Measurements from ENCODE around the gene GRID2.
"Not testable (repeated sequence)": the region's sequence is repeated elsewhere in the genome, so short reads cannot be mapped to it uniquely, and the experiment has no call there.

Gene GRID2

GRCh38 chr4:93299118-93299517 is 995.4 kb downstream of the GRID2 start:
- no peak for DNase-seq (ENCODE audit: low read depth in 4 of 4, low spot score in 1 of 4)

- DNase-seq (ENCODE audit: low read depth in 4 of 4, low spot score in 1 of 4) = not testable (repeated sequence)
Observed at GRCh38 chr4:93300780-93301555, 997.2 kb downstream of the GRID2 start.

DNA sequence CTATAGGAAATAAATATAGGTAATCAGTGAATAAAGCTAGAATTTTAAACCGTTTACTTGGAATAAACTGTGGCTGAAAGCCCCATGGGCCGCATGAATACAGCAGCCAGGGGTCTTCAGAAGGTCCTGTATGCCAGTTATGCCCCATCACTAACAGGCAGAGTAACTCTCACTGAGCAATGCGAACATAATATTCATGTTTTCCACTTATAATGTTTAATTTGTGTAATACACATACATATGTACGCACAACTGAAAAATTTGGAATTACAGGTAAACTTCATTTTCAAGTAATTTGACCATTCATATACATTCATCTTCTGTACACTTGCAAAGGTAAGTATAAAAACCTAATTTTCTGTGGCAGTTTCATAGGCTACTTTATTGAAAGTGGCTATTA is 998.5 kb downstream of the GRID2 start:
- no peak for DNase-seq (ENCODE audit: low read depth in 4 of 4, low spot score in 1 of 4)

- no peak for DNase-seq (ENCODE audit: low read depth in 4 of 4, low spot score in 1 of 4)
Observed at GRCh38 chr4:93303440-93303839, 999.7 kb downstream of the GRID2 start.

DNA sequence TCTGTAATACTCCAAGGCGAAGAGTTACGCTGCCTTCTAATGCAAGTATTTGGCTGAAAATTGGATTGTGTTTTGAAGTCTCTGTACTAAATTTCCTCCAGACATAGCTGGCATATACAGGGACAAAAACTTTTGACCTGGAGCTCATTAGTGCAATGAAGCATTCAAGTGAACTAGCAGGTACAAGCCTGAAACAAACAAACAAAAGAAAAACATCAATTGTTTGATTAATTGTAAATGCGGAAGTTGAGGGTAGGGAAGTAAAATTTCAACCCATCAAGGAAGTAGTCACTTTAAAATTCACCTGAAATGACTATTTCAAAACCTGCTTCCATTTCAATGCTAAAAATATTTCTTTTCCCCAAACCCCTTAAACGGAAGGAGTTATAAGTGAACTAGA is 1008.5 kb downstream of the GRID2 start:
- DNase-seq (ENCODE audit: low read depth in 4 of 4, low spot score in 1 of 4) = no peak

- no peak for DNase-seq (ENCODE audit: low read depth in 4 of 4, low spot score in 1 of 4)
Observed at GRCh38 chr4:93313197-93313596, 1009.4 kb downstream of the GRID2 start.

DNA sequence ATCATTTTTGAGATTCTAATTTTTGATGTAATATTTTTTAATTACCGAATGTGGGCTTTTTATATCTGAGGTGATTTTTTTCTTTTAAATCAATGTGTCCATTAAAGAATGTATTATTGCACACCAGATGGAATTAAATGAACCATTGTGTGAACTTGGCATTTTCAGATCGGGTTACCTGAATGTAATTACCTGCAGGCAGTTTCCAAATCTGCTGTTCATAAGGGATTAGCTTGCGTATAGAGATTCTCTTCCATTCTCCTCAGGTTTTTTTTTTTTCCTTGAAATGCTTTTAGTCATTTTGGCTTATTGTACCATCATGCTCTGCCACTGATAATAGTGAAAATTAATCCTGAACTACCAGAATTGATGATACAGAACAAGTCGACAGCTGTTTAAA is 1013.3 kb downstream of the GRID2 start:
- no peak for DNase-seq (ENCODE audit: low read depth in 4 of 4, low spot score in 1 of 4)

DNA sequence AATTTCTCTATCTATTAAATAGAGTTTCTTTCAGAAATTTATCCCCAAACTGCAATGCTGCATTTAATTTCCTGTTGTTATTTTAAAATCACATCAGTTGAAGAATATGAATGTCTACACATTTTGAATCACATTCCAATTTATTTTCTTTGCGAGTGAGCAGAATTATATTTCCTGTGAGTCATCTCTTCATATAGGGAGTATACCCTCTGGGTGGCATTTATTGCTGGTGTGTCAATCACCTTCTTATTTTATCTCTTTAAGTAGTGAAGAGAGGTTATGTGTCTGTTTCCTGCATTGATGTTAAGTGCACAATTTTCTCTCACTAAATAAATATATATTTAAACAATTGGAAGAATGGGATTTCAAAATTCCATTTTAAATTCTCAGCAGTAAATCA is 1013.8 kb downstream of the GRID2 start:
- no peak for DNase-seq (ENCODE audit: low read depth in 4 of 4, low spot score in 1 of 4)

DNA sequence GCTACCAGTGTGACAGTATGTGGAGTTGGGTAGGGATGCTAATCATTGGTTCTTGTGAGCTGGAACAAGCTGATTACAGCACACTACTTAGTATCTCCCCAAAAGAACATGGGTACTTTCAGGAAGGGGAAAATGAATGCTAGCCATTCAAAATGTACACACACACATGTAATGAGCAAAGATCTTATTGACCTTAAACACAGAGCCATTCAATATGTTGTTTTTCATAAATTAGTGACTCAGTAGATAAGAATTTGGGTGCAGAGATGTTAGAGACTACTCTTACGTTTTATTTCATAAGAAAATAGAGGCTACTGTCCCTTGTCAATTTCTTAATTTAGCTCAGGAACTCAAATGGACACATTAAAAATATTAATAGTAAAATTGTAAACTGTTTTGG is 1015.3 kb downstream of the GRID2 start:
- DNase-seq (ENCODE audit: low read depth in 4 of 4, low spot score in 1 of 4) = no peak

DNA sequence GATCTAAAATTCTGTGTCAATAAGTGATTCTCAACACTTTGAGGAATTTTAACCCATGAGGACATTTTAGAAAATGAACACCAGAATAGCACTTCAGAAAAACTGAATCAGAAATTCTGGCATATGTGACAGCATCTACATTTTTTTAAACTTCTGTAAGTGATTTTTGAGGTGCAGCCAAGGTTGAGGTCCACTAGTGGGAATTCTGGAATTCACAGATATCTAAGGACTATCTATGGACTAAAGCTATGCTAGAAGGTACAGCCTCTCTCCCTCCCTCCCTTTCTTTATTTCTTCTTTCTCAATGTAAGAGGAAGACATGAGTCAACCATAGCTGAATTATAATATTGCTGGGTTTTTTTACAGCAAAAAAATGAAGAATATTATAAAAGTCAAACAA is 1016.6 kb downstream of the GRID2 start:
- DNase-seq (ENCODE audit: low read depth in 4 of 4, low spot score in 1 of 4) = no peak

GRCh38 chr4:93327346-93327745 is 1023.6 kb downstream of the GRID2 start:
- no peak for DNase-seq (ENCODE audit: low read depth in 4 of 4, low spot score in 1 of 4)

DNA sequence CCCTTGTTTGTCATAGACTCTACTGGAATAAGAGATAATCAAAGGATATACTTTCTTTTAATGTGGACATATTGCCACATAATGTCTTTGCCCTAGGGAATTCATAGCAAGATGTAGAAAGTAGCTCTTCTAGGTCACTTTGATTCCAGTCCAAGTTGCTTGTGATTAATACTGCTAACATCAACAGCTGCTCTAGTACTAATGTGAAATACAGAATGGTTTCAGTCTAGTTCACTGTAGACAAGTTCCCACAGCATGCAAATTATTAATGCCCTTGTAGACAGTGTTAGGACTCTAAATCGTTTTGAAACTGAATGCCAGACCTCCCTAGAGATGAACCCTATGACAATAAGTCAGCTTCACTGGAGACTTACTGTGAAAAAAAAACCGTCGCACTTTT is 1030.2 kb downstream of the GRID2 start:
- DNase-seq (ENCODE audit: low read depth in 4 of 4, low spot score in 1 of 4) = no peak

DNA sequence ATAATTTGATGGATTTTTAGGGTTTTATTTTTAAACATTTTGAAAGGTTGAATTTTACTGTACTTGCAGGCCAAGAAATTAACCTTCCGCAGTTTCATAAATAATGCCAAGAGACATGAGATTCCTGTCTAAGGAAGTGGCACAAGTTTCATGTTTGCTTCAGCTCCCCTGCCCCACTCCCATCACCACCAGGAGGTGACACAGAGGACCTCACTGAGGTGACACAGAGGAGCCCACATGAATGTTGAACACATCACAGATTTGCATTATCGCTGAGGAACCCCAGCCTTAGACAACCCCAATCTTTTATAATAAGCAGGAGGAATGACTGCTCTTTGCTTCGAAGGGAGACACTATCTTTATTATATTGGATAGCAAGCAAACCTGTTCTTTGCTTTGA is 1033.4 kb downstream of the GRID2 start:
- no peak for DNase-seq (ENCODE audit: low read depth in 4 of 4, low spot score in 1 of 4)

- no peak for DNase-seq (ENCODE audit: low read depth in 4 of 4, low spot score in 1 of 4)
Observed at GRCh38 chr4:93342738-93343137, 1039.0 kb downstream of the GRID2 start.

DNA sequence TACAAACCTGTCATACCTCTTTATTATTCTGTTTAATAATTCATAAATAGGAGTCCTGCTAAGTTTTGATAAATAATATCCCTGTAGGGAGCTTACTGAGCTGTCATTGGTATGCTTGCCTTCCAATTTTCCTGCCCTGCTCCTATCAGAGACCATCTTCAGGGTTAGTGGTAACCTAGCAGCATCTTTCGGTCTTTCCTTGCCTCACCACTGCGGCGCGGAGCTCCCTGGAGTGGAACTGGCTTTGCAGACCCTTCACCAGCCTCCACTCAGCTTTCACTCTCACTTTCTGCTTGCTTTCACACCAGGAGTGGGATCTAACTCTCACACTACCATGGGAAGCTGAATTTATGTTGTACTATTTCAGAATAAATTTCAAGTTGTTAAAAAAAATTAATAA is 1043.1 kb downstream of the GRID2 start:
- DNase-seq (ENCODE audit: low read depth in 4 of 4, low spot score in 1 of 4) = no peak

- no peak for DNase-seq (ENCODE audit: low read depth in 4 of 4, low spot score in 1 of 4)
Observed at GRCh38 chr4:93348896-93349295, 1045.1 kb downstream of the GRID2 start.

DNA sequence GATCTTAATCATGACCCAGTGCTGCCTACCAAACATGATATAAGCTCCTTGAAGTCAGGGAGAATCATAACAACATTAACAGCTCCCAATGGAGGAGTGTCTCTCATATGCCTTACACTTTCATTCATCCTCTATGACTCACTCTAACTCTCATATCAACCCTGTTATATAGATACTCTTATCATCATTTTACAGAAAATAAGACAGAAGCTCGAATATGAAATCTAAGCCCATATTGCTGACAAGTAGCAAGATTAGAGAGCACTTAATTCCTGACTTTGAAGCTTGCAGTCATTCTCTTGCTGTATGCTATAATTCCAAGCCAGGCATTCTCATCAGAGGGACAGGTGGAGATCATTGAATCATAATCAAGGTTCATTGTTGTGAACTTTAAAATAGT is 1048.1 kb downstream of the GRID2 start:
- DNase-seq (ENCODE audit: low read depth in 4 of 4, low spot score in 1 of 4) = no peak

- no peak for DNase-seq (ENCODE audit: low read depth in 4 of 4, low spot score in 1 of 4)
Observed at GRCh38 chr4:93355411-93355810, 1051.6 kb downstream of the GRID2 start.

- no peak for DNase-seq (ENCODE audit: low read depth in 4 of 4, low spot score in 1 of 4)
Observed at GRCh38 chr4:93359586-93359985, 1055.8 kb downstream of the GRID2 start.

DNA sequence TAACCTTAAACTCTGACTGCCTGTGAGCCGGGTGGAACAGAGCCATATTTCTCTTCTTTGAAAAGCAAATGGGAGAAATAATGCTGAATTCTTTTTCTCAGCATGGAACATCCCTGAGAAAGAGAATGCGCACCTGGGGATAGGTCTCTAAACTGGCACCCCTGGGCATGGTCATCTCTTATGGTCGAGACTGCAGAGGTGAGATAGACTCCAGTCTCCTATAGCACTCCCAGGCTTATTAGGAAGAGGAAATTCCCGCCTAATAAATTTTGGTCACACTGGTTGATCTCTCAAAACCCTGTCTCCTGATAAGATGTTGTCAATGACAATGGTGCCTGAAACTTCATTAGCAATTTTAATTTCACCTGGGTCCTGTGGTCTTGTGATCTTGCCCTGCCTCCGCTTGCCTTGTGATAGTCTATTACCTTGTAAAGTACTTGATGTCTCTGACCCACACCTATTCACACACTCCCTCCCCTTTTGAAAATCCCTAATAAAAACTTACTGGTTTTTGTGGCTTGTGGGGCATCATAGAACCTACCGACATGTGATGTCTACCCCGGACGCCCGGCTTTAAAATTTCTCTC is 1062.5 kb downstream of the GRID2 start:
- not testable (repeated sequence) for DNase-seq (ENCODE audit: low read depth in 4 of 4, low spot score in 1 of 4)

DNA sequence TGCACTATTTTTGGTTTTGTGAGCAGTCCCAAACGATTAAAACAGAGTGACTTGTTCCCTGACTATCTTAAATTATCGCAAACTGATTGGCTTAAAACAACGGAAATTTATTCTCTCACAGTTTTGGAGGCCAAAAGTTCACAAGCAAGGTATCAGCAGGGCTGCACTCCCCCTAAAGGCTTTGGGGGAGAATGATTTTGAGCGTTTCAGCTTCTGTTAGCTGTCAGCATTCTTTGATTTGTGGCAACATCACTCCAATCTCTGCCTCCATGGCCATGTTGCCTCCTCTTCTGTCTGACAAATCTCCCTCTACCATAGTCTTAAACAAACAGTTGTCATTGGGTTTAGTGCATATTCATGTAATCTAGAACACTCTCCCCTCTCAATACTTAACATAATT is 1065.2 kb downstream of the GRID2 start:
- DNase-seq (ENCODE audit: low read depth in 4 of 4, low spot score in 1 of 4) = no peak

DNA sequence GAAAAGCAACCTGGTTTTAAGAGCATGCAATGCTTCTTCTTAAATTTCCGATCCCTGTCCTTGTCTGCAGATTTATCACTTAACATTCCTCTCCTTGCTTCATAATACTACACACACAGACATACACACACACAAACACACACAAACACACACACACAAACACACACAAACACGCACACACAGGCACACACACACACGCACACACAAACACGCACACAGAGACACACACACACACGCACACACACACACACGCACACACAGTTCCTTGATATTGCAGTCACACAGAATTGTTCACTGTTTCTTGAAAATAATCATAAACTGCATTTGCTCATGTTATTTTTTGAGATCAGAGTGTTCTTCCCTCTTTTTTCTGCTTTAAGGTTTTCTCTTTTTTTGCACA is 1066.5 kb downstream of the GRID2 start:
- no peak for DNase-seq (ENCODE audit: low read depth in 4 of 4, low spot score in 1 of 4)

Measured in stimulated activated CD4-positive, alpha-beta T cell treated with anti-CD3 and anti-CD28 coated beads, Interleukin-1b, Interleukin-23, amount 100 ng/mL, for 24 hours (primary cell).